OCI-LY1 (cell line): ENCODE data around the gene MACROD1.

ENCODE experiments used
- EZH2 ChIP-seq: fragments of 200-600 bp; sonication (generic), shearing (Covaris generic); IDR thresholded peaks from 2 replicates; pipeline ENCODE4 v1.8.0; 2017; ENCODE audit warnings: borderline replicate concordance, mixed run types, mild to moderate bottlenecking, antibody characterized with exemption, low read length, moderate library complexity, mixed read lengths
- TF ChIP-seq, protein P1 (sequence below): fragments of 200-600 bp; sonication (generic), shearing (Covaris generic); IDR thresholded peaks from 2 replicates; pipeline ENCODE4 v1.5.1; 2017; ENCODE audit warnings: mild to moderate bottlenecking, antibody characterized with exemption, low read length, moderate library complexity, mixed read lengths

GRCh38 chr11:64068705-64069400 lies 97.1 kb downstream of the MACROD1 start:
- TF ChIP-seq, protein P1, sequence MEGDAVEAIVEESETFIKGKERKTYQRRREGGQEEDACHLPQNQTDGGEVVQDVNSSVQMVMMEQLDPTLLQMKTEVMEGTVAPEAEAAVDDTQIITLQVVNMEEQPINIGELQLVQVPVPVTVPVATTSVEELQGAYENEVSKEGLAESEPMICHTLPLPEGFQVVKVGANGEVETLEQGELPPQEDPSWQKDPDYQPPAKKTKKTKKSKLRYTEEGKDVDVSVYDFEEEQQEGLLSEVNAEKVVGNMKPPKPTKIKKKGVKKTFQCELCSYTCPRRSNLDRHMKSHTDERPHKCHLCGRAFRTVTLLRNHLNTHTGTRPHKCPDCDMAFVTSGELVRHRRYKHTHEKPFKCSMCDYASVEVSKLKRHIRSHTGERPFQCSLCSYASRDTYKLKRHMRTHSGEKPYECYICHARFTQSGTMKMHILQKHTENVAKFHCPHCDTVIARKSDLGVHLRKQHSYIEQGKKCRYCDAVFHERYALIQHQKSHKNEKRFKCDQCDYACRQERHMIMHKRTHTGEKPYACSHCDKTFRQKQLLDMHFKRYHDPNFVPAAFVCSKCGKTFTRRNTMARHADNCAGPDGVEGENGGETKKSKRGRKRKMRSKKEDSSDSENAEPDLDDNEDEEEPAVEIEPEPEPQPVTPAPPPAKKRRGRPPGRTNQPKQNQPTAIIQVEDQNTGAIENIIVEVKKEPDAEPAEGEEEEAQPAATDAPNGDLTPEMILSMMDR = no peak
- no peak for TF ChIP-seq EZH2
